ENCODE results near the gene KCNJ13.

Gene KCNJ13

DNA sequence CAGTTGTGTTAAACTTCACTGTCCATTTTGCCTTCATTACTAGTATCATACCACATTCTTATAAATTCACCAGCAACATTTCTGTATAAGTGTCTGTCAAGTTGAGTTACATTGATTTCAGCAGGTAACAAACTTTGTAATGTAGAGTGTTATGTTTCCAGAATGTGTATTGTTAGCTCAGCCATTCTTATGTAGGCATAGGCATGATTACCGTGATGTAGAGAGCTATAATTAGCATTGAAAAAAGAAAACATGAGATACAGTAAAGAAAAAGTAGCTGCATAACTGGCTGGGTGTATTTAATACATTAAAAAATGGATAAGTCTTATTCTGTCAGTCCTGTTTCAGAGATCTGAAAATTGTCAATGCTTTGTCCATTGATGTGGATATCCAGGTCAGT is 8.5 kb downstream of the KCNJ13 start:
- no peaks in the 10 kb centered on the region for H3K27me3 ChIP-seq (ENCODE audit: control insufficient read depth in 1 of 2, insufficient read depth in 2 of 2, low read length in 2 of 2)
- no peaks in the 10 kb centered on the region for H3K9me3 ChIP-seq (ENCODE audit: low read length)
- no peak overlapping the region for H3K4me3 ChIP-seq (ENCODE audit: low read depth in 1 of 2, low read length in 2 of 2)
- H3K4me1 ChIP-seq (ENCODE audit: insufficient read depth, low read length) = no peaks in the 10 kb centered on the region
- peaks cover 42% of the 10 kb centered on the region for H3K36me3 ChIP-seq (ENCODE audit: insufficient read depth, low read length)
- no peak overlapping the region for H3K9ac ChIP-seq (ENCODE audit: low read length)
- H3K27ac ChIP-seq (ENCODE audit: low read depth, low read length) = no peak overlapping the region

DNA sequence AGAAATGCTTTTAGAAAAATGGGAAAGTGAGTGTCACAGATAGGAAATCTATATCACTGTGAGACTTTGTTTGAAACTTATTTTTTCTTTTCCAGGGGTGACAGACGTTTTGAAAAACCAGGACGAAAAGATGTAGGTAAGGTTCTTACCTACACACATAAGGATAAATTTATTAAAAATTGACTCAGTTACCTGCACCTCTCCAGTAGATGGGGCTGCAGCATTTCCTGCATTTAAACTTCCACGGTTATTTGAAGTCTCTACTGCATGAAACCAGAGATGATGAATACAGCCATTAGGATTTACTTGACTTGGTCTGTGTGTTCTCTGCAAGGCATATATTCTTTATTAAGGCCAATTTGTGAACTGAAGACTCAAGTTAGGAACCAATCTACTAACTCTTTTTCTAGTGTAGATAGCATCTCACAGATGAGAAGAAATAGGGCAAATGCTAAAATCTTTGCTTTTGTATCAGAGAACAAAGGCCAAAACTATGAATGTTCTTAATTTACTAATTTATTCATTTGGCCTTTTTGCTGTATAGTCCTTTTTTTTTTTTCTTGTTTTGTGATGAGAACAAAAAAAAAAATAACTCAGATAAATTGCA is 15.0 kb downstream of the KCNJ13 start:
- no peak overlapping the region for H3K4me3 ChIP-seq (ENCODE audit: low read depth in 1 of 2, low read length in 2 of 2)
- H3K36me3 ChIP-seq (ENCODE audit: insufficient read depth, low read length) = peaks cover 33% of the 10 kb centered on the region
- no peak overlapping the region for H3K9ac ChIP-seq (ENCODE audit: low read length)
- H3K9me3 ChIP-seq (ENCODE audit: low read length) = no peaks in the 10 kb centered on the region
- no peak overlapping the region for H3K27ac ChIP-seq (ENCODE audit: low read depth, low read length)
- H3K4me1 ChIP-seq (ENCODE audit: insufficient read depth, low read length) = no peaks in the 10 kb centered on the region
- H3K27me3 ChIP-seq (ENCODE audit: control insufficient read depth in 1 of 2, insufficient read depth in 2 of 2, low read length in 2 of 2) = no peaks in the 10 kb centered on the region

DNA sequence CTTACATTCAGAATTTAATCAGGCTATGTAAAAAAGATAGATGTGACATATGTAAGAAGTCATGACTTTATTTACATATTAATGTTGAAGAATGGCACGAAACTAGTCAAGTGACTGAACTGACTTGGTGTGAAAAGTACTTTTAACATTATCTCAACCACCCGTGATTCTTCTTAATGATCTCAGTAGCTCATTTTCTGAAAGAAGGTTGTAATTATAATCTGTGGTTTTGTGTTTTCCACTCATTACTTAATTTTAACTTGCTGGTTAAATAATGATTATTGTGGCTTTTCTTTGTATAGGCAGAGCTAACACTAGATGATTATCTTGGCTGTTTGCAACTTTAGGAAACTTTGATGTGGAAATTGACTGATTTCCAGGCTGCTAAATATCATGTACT is 18.5 kb downstream of the KCNJ13 start:
- Histone ChIP-seq H3K9ac (ENCODE audit: low read length) (no peak overlapping the region), H3K36me3 (ENCODE audit: insufficient read depth, low read length) (peaks cover 14% of the 10 kb centered on the region)

DNA sequence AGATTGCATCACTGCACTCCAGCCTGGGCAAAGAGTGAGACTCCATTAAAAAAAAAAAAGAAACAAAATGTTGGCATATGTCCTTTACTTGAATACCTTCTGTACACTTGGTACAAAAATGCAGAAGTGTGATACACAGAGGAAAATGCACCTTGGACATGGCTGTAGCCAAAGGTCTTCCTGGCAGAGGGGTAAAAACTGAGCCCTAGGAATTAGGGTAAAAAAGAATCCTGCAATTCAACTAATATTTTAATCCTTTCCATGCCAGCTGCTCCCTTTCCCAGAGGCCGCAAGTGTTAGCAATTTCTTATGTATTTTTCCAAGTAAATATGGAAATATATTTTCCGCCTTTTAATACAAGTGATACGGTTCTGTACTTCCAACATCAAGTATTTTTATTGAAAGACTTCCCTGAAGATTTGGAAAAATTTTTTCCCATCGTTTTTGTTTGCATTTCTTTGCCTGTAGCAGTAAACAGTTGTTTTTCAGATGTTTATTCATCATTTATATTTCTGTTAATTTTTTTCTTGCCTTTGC is 26.2 kb downstream of the KCNJ13 start:
- peaks cover 53% of the 10 kb centered on the region for H3K36me3 ChIP-seq (ENCODE audit: insufficient read depth, low read length)
- no peak overlapping the region for H3K27ac ChIP-seq (ENCODE audit: low read depth, low read length)
- H3K9me3 ChIP-seq (ENCODE audit: low read length) = no peaks in the 10 kb centered on the region
- no peak overlapping the region for H3K9ac ChIP-seq (ENCODE audit: low read length)
- no peaks in the 10 kb centered on the region for H3K4me1 ChIP-seq (ENCODE audit: insufficient read depth, low read length)
- no peaks in the 10 kb centered on the region for H3K27me3 ChIP-seq (ENCODE audit: control insufficient read depth in 1 of 2, insufficient read depth in 2 of 2, low read length in 2 of 2)
- no peak overlapping the region for H3K4me3 ChIP-seq (ENCODE audit: low read depth in 1 of 2, low read length in 2 of 2)

More for the DNA sequence above, 18.5 kb downstream of the KCNJ13 start:
- Histone ChIP-seq H3K27ac (ENCODE audit: low read depth, low read length) (no peak overlapping the region), H3K27me3 (ENCODE audit: control insufficient read depth in 1 of 2, insufficient read depth in 2 of 2, low read length in 2 of 2) (no peaks in the 10 kb centered on the region), H3K4me3 (ENCODE audit: low read depth in 1 of 2, low read length in 2 of 2) (no peak overlapping the region), H3K9me3 (ENCODE audit: low read length) (no peaks in the 10 kb centered on the region), H3K4me1 (ENCODE audit: insufficient read depth, low read length) (no peaks in the 10 kb centered on the region)

DNA sequence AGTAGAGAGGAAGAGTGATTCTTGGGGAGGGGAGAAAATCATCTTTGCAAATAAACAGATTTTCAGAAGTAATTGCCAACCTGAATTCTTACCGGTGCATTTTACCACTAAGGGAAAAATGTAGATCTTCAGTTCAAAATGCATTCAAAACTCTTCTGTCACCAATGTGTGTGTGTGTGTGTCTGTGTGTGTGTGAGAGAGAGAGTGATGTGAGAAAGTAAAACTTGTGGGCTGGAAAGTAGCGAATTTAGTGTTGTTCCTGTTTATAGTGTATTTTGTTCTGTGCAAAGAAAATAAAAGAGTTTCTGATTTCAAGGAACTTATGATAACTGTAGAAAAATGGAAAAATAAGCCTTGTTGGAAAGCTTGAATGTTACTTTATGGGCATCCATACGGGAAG is 27.0 kb downstream of the KCNJ13 start:
- Histone ChIP-seq H3K36me3 (ENCODE audit: insufficient read depth, low read length) (peaks cover 53% of the 10 kb centered on the region), H3K27ac (ENCODE audit: low read depth, low read length) (no peak overlapping the region), H3K4me1 (ENCODE audit: insufficient read depth, low read length) (no peaks in the 10 kb centered on the region)

DNA sequence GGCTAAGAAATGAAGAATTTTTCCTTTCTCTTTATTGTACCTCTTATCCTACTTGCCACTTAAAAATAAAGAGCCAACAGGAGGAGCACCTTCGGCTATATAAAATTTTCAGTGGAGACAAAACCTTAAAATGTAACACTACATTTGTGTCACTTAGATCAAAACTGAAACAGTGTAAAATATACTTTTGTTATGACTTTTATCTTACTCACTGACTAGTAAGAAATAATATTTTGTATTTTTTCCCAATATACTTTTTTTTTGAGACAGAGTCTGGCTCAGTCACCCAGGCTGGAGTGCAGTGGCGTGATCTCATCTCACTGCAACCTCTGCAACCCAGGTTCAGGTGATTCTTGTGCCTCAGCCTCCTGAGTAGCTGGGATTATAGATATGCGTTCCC is 28.3 kb downstream of the KCNJ13 start:
- no peak overlapping the region for H3K27ac ChIP-seq (ENCODE audit: low read depth, low read length)
- no peaks in the 10 kb centered on the region for H3K4me1 ChIP-seq (ENCODE audit: insufficient read depth, low read length)
- H3K36me3 ChIP-seq (ENCODE audit: insufficient read depth, low read length) = peaks cover 53% of the 10 kb centered on the region
- no peaks in the 10 kb centered on the region for H3K9me3 ChIP-seq (ENCODE audit: low read length)
- H3K27me3 ChIP-seq (ENCODE audit: control insufficient read depth in 1 of 2, insufficient read depth in 2 of 2, low read length in 2 of 2) = no peaks in the 10 kb centered on the region
- no peak overlapping the region for H3K4me3 ChIP-seq (ENCODE audit: low read depth in 1 of 2, low read length in 2 of 2)
- H3K9ac ChIP-seq (ENCODE audit: low read length) = no peak overlapping the region

More for the DNA sequence above, 27.0 kb downstream of the KCNJ13 start:
- Histone ChIP-seq H3K9me3 (ENCODE audit: low read length) (no peaks in the 10 kb centered on the region), H3K9ac (ENCODE audit: low read length) (no peak overlapping the region), H3K27me3 (ENCODE audit: control insufficient read depth in 1 of 2, insufficient read depth in 2 of 2, low read length in 2 of 2) (no peaks in the 10 kb centered on the region), H3K4me3 (ENCODE audit: low read depth in 1 of 2, low read length in 2 of 2) (no peak overlapping the region)

DNA sequence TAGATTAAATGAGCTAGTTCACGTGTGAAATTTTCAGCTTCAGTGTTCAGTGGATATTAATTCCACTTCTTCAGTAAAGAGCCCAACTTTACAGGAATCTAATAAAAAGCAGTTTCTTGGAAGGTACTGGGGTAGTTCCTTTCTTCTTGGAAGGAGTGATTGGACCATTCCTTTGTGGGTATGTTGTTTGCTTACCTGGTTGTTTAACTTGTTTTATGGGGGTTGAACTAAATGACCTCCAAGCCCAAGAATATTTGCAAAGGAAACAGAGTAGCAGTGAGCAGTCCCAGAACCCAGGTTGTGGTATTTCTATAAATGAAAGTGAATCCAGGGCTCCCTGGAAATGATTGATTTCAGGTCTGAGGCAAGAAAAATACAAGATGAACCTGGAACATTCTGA is 31.4 kb downstream of the KCNJ13 start:
- no peaks in the 10 kb centered on the region for H3K9me3 ChIP-seq (ENCODE audit: low read length)
- H3K9ac ChIP-seq (ENCODE audit: low read length) = no peak overlapping the region
- H3K4me1 ChIP-seq (ENCODE audit: insufficient read depth, low read length) = no peaks in the 10 kb centered on the region
- H3K27me3 ChIP-seq (ENCODE audit: control insufficient read depth in 1 of 2, insufficient read depth in 2 of 2, low read length in 2 of 2) = no peaks in the 10 kb centered on the region
- peaks cover 35% of the 10 kb centered on the region for H3K36me3 ChIP-seq (ENCODE audit: insufficient read depth, low read length)
- H3K27ac ChIP-seq (ENCODE audit: low read depth, low read length) = no peak overlapping the region
- no peak overlapping the region for H3K4me3 ChIP-seq (ENCODE audit: low read depth in 1 of 2, low read length in 2 of 2)

DNA sequence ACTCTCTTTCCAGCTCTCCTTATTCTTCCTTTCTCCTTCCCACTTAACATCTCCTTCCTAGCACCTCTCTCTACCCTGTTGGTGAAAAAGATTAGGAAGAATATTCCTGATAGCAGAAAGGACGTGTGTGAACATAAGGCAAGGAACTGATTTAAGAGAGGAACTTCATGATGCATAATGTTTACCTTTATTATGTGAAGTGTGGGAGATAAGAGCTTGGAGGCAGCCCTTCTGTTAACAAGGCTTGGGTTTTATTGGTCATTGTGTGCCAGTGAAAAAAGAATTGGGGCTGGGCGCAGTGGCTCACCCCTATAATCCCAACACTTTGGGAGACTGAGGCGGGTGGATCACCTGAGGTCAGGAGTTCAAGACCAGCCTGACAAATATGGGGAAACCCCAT is 34.4 kb downstream of the KCNJ13 start:
- Histone ChIP-seq H3K36me3 (ENCODE audit: insufficient read depth, low read length) (peaks cover 7% of the 10 kb centered on the region), H3K4me3 (ENCODE audit: low read depth in 1 of 2, low read length in 2 of 2) (no peak overlapping the region), H3K9me3 (ENCODE audit: low read length) (no peaks in the 10 kb centered on the region), H3K27me3 (ENCODE audit: control insufficient read depth in 1 of 2, insufficient read depth in 2 of 2, low read length in 2 of 2) (no peaks in the 10 kb centered on the region), H3K9ac (ENCODE audit: low read length) (no peak overlapping the region), H3K4me1 (ENCODE audit: insufficient read depth, low read length) (no peaks in the 10 kb centered on the region), H3K27ac (ENCODE audit: low read depth, low read length) (no peak overlapping the region)

DNA sequence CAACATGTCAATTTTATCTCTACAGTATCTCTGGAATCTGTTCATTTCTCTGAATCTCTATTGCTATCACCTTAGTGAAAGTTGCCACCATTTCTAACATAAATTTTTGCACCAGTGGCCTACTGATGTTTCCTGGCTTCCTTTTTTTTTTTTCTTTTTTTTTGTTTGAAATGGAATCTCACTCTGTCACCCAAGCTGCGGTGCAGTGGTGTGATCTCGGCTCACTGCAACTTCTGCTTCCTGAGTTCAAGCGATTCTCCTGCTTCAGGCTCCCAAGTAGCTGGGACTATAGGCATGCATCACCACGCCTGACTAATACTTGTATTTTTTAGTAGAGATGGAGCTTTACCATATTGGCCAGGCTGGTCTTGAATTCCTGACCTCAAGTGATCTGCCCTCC is 35.1 kb downstream of the KCNJ13 start:
- no peak overlapping the region for H3K4me3 ChIP-seq (ENCODE audit: low read depth in 1 of 2, low read length in 2 of 2)

DNA sequence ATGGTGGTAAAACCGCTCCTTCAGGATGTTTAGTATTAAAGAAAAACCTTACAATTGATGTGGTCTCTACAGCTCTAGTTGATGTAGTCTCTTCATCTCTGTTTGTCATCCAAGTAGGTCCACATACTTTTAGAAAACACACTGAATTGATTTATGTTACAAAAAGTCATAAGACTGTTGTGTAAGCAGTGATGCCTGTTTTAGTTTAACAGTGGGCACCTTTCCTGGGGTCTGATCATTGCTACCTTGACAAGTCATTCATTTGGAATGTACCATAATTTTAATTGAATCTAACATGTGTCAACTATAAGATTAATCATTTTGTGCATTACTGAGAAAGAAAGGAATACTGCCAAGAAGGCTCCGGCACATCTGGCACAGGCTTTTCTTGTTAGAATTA is 44.9 kb downstream of the KCNJ13 start:
- no peak overlapping the region for H3K9ac ChIP-seq (ENCODE audit: low read length)
- no peak overlapping the region for H3K27ac ChIP-seq (ENCODE audit: low read depth, low read length)
- H3K4me1 ChIP-seq (ENCODE audit: insufficient read depth, low read length) = peaks cover 12% of the 10 kb centered on the region
- no peaks in the 10 kb centered on the region for H3K27me3 ChIP-seq (ENCODE audit: control insufficient read depth in 1 of 2, insufficient read depth in 2 of 2, low read length in 2 of 2)
- no peak overlapping the region for H3K4me3 ChIP-seq (ENCODE audit: low read depth in 1 of 2, low read length in 2 of 2)
- peaks cover 14% of the 10 kb centered on the region for H3K36me3 ChIP-seq (ENCODE audit: insufficient read depth, low read length)
- H3K9me3 ChIP-seq (ENCODE audit: low read length) = no peaks in the 10 kb centered on the region

More for the DNA sequence above, 35.1 kb downstream of the KCNJ13 start:
- Histone ChIP-seq H3K4me1 (ENCODE audit: insufficient read depth, low read length) (no peaks in the 10 kb centered on the region), H3K9ac (ENCODE audit: low read length) (no peak overlapping the region), H3K36me3 (ENCODE audit: insufficient read depth, low read length) (peaks cover 7% of the 10 kb centered on the region), H3K9me3 (ENCODE audit: low read length) (no peaks in the 10 kb centered on the region), H3K27ac (ENCODE audit: low read depth, low read length) (no peak overlapping the region), H3K27me3 (ENCODE audit: control insufficient read depth in 1 of 2, insufficient read depth in 2 of 2, low read length in 2 of 2) (no peaks in the 10 kb centered on the region)

DNA sequence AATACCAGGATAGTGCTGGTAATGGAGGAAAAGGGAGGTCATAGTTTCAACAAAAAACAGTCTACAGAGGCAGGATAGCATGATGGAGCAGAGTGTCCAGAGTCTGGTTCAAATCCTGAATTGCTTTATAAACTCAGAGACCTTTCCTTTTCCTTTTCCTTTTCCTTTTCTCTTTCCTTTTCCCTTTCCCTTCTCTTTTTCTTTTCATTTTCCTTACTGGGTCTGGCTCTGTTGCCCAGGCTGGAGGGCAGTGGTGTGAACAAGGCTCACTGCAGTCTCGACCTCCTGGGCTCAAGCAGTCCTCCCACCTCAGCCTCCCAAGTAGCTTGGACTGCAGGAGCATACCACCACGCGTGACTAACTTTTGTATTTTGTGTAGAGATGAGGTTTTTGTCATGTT is 47.6 kb downstream of the KCNJ13 start:
- no peaks in the 10 kb centered on the region for H3K9me3 ChIP-seq (ENCODE audit: low read length)
- H3K4me1 ChIP-seq (ENCODE audit: insufficient read depth, low read length) = peaks cover 12% of the 10 kb centered on the region
- H3K27ac ChIP-seq (ENCODE audit: low read depth, low read length) = no peak overlapping the region
- peaks cover 18% of the 10 kb centered on the region for H3K36me3 ChIP-seq (ENCODE audit: insufficient read depth, low read length)
- H3K4me3 ChIP-seq (ENCODE audit: low read depth in 1 of 2, low read length in 2 of 2) = no peak overlapping the region
- no peaks in the 10 kb centered on the region for H3K27me3 ChIP-seq (ENCODE audit: control insufficient read depth in 1 of 2, insufficient read depth in 2 of 2, low read length in 2 of 2)
- H3K9ac ChIP-seq (ENCODE audit: low read length) = no peak overlapping the region

DNA sequence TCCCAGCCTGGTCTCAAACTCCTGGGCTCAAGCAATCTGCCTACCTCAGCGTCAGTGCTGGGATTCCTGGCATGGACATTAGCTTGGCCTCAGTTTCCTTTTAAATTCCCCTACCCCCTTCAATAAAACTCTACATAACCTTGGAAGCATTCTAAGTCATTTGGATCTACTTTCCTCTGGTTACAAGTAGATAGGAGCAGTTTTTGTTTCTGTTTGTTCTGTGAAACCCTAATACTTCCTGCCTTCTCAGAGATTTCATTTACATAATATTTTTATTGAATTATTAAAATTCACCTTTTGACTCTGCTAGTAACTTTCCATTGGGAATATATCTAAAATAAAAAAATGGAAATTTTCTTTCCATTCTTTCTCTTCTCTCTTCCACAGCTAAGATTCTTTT is 53.3 kb downstream of the KCNJ13 start:
- Histone ChIP-seq H3K27me3 (ENCODE audit: control insufficient read depth in 1 of 2, insufficient read depth in 2 of 2, low read length in 2 of 2) (no peaks in the 10 kb centered on the region), H3K36me3 (ENCODE audit: insufficient read depth, low read length) (peaks cover 13% of the 10 kb centered on the region), H3K4me3 (ENCODE audit: low read depth in 1 of 2, low read length in 2 of 2) (no peak overlapping the region), H3K9me3 (ENCODE audit: low read length) (no peaks in the 10 kb centered on the region), H3K27ac (ENCODE audit: low read depth, low read length) (no peak overlapping the region), H3K9ac (ENCODE audit: low read length) (no peak overlapping the region), H3K4me1 (ENCODE audit: insufficient read depth, low read length) (no peaks in the 10 kb centered on the region)

All from muscle layer of colon (tissue), 2 donors.